NCI-H1436 treated with DMSO at 0.1 percent for 48 hours (cell line): Measurements from ENCODE around the gene ARHGEF39.

Experiments used
- DNase-seq: peaks from one replicate; lab custom pipeline; 2025; lab: John Stamatoyannopoulos, UW

ARHGEF39 gene, protein sequence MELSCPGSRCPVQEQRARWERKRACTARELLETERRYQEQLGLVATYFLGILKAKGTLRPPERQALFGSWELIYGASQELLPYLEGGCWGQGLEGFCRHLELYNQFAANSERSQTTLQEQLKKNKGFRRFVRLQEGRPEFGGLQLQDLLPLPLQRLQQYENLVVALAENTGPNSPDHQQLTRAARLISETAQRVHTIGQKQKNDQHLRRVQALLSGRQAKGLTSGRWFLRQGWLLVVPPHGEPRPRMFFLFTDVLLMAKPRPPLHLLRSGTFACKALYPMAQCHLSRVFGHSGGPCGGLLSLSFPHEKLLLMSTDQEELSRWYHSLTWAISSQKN

DNA sequence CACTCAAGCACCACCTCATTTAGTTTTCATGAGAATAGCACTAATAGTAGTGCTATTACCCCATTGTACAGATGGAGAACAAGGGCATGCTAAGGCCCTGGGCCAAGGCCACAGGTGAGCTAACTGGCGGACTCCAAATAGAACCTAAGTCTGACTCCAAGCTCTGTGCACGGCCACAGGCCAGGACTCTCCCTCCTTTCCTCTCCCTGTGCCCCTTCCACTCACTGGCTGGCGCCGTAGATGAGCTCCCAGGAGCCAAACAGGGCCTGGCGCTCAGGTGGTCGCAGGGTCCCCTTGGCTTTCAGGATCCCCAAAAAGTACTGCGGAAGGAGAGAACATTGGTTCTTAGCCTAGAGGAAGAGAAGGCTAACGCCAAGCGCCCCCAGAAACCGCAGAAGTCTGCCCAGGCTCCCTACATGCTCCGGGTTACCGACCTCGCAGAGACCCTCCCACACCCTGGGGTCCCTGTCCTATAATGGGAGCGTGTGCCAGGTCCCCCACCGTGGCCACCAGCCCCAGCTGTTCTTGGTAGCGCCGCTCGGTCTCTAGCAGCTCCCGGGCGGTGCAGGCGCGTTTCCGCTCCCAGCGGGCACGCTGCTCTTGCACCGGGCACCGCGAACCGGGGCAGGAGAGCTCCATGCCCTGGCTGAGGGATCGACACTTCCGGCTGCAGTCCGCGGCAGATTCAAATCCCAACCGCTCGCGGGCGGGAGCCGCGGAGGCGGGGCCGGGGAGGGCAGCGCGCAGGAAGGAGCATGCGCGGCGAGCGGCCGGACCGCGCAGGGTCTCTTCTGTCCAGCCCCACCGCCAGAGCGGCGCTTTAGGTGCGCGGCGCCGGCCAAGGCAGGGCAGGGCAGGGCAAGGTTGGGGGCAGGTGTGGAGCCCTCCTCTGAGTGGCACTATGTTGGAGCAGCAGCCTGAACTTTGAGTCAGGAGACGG is at the start of gene ARHGEF39:
ARHGEF39 (minus strand) TSS at position 665 of the 940 bp plus-strand sequence; CDS start at position 639, 26 bp downstream.
- no peak for DNase-seq

DNA sequence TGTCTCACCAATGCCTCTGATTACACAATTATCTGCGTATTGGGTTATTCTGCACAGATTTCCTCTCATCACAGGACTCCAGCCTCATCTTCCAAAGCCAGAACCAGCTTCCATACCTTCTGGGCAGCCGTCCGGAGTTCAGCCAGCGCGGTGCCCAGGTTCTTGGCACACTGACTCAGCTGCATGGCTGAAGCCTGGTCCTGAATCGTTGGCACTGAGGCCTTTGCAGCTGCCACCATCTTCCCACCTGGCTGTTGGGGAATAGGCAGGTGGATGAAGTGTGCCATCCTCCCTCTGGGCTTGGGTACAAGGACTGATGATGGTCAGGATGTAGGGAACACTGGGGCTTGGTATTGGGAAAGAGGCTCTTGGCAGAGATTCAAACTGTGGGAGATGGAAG is 49.1 kb upstream of the ARHGEF39 start:
- no peak for DNase-seq

DNA sequence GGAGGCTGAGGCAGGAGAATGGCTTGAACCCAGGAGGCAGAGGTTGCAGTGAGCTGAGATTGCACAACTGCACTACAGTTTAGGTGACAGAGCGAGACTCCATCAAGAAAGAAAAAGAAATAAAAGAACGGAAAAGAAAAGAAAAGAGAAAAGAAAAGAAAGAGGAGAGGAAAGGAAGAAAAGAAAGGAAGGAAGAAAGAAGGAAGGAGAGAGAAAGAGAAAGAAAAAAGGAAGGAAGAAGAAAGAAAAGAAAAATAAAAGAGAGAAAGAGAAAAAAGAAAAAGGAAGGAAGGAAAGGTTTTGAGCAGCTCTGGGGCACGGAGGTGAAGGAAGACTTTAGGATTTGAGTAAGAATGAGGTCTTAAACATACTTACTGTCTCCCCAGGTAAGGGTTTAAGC is 48.6 kb upstream of the ARHGEF39 start:
- DNase-seq: no peak

DNA sequence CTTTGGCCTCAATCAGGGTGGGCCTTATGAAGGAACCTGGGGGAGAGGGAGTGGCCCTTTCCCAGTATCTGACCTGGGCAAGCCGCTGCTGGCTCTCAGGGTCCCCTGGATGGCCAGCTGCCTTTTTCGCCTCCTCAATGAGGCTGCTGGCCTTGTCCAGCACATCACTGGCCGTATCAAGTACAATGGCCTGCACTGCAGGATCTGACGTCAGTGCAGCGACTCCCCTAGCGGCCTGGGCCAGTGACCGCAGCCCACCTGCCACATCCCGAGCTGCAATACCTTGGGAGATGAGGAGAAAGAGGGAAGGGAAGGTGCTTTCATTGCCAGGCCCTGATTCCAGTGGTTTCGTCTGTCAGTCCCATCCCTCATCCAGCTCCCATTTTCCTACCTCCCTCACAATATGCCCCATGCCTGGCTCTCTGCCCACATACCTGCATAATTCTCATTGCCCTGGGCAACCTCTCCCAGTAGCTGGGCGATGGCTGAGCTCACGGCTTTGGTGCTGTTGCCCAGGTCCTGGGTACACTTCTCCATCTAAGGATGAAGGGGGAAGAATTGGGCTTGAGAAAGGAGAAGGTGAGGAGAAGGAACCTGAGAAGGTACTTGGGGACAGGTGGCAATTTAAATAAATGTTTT is 47.9 kb upstream of the ARHGEF39 start:
- DNase-seq: no peak

GRCh38 chr9:35711501-35712428 is 46.8 kb upstream of the ARHGEF39 start:
- no peak for DNase-seq

DNA sequence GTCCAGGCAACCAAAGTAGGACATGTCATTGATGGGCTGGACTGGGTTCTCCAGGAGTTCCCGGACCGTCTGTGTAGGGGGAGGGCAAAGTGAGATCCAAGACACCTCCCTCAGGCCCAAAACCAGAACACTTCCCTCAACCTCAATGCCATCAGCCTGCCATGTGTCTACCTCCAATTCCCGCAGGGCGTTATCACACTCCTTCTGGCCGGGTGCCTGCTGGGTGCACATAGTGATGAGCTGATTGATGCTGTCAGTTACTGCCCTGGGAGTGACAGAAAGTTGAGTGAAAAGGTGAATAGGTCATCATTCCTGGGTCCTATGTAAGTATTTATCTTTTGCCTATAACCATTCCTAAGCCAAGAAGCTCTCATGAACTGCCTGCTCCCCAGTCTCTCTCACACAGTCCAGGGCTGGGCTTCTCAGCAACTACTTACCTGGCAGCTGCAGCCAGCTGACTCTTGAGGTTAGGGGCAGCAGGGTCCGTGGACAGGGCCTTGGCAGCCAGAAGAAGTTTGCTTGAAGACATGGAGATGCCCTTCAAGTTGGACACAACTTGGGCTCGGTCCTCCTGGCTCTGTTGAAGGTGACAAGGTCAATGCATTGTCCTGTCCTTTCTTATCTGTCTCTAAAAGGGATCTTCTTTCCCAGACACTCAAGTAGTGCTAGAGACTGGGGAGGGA is 46.0 kb upstream of the ARHGEF39 start:
- DNase-seq: no peak

DNA sequence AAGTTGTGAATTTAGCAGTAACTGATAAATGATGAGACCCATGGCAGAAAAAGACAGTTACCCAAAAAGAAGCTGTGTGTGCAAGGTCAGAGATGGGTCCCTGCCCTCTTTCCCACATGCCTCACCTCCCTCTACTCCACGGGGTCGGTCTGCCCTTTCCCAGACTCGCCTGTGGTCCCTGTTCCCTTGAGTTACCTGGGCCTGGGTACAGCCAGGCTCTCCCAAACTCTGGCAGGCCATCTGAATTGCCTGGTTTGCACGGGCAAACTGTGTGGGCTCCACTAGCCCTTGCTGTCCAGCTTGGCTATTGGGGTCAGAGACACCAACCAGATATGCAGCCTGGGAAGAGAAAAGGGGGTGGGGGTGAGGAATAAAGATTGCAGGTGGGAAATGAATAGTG is 43.2 kb upstream of the ARHGEF39 start:
- DNase-seq: no peak

DNA sequence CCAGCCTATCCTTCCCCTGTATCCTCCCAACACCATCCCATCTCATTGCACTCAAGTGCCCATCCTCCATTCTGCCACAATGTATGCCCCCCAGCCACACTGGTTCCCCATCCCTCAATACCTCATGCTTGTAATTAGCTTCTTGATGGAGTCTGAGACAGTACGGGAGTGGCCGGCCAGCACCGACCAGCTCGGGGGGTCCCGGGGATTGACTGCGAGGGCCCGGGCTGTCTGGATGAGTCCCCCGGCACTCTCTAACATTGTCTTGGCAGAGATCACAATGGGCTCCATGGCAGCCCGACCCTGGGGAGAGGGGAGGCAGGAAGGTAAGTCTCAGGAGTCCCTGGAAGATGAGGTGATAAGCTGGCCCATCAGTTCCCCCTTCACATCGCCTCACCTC is 42.0 kb upstream of the ARHGEF39 start:
- no peak for DNase-seq

GRCh38 chr9:35705836-35706430 is 40.9 kb upstream of the ARHGEF39 start:
- DNase-seq: no peak

DNA sequence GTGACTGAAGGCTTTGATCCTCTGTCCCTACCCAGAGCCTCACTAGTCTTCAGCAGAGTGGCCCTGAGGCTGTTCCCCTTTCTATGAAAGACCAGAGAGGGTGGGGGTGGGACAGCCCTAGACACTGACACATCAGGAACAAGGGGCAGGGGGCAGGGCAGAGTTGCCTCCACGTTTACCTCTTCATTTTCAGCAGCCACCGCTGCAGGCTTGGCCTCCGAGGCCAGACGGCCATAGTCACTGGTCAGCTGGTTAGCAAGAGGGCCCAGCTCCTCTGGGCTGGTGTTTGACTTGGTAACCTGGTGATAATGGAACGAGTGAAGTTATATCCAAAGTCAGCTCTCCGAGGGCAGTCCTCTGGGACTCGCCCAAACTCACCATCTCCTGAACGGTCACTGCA is 40.4 kb upstream of the ARHGEF39 start:
- no peak for DNase-seq

- no peak for DNase-seq
Observed at GRCh38 chr9:35703906-35704672, 39.1 kb upstream of the ARHGEF39 start.

DNA sequence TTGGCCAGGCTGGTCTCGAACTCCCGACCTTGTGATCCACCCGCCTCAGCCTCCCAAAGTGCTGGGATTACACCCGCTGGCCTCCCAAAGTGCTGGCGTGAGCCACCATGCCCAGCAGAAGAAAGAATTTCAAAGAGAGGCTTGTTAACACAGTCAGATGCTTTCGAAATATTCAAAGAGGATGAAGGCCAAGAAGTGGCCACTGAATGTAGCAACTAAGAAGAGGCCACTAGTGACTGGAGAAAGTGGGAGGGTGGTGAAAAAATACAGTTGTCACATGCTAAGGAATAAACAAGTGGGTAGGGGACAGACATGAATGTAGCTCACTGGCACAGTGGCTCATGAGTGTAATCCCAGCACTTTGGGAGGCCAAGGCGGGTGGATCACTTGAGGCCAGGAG is 37.7 kb upstream of the ARHGEF39 start:
- no peak for DNase-seq

DNA sequence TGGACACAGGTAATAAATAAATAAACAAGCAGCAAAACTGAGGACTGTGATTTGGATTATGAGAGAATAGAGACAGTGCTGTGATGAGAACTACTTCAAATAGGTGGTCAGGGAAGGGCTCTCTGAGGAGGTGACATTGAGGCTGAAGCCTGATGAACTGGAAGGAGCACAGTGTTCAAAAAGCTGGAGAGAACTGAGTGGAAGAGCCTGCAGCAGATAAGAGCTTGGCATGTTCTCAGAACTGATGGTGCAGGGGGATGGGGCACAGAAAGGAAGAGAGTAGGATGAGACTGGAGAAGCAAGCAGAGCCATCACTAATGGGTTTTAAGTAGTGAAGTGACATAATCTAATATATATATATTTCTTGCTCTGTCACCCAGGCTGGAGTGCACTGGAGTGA is 35.9 kb upstream of the ARHGEF39 start:
- DNase-seq: no peak

DNA sequence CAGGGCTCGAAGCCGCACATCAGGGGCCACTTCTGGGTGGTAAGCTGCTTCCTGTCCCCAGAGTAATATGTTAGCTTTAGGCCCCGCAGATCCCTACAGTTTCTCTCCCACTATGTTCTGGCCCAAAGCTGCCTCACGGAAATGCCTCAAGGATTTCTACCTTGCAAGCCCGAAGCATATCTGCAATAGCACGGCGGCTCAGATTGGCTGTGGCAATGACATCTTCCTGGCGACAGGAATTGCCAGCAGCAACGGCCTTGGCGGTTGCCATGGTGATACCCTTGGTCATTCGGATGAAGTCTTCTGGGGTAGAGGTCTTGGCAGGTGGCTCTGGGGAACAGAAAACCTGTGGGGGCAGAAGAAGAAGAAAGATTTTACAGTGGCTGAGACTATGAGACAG is 35.0 kb upstream of the ARHGEF39 start:
- DNase-seq: no peak

DNA sequence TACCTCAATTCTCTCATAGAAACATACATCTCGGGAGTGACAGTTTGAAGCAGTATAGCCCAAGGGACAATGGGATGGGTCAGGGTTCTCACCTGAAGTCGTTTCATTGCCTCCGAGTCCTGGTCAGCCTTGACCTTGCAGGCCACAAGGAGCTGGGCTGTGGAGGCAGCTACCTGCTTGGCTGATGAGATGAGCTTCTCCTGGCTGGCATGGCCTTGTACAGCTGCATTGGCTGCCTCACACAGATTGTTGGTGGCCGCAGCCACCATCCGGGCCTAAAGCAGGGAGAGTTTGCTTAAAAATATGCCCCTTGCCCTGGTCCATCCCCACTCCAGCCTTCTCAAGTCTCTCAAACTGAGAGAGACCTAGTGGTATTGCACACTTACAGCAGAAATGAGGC is 33.2 kb upstream of the ARHGEF39 start:
- no peak for DNase-seq

DNA sequence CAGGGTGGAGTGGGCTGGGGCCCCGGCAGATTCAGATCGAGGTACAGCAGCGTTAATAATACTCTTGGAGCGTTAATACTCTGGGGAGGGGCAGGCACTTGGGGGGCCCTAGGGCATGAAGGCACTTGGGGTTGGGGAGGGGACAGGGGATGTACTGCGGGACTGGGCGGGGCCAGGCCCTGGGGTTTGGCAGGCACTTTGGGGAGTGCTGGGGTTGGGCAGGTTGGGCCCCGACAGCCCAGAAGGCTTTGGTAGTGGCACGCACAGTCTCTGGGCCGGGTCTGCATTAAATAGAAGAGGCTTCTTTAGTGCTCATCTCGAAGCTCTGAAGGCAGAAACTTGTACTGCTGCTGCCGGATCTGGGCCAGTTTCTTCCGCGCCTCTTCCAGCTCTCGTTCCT is 32.5 kb upstream of the ARHGEF39 start:
- DNase-seq: no peak

GRCh38 chr9:35696520-35697215 is 31.7 kb upstream of the ARHGEF39 start:
- DNase-seq: no peak

DNA sequence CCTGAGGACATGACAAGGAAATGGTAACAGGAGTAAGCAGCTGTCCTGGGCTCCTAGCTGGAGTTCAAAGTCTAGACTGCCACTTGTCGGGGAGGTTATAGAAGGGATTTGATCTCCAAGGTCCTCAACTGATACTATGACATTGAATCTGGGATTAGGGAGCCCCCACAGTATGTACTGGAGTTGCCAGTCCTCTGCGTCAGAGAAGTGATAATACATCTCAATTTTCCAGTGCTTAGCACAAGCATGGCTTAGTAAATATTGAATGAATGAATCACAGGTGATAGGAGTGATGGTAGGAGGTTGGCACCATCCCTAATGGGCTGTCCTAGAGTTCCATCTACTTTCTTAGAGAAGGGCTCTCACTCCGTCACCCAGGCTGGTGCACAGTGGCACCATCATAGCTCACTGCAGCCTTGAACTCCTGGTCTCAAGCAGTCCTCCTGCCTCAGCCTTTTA is 31.0 kb upstream of the ARHGEF39 start:
- no peak for DNase-seq

DNA sequence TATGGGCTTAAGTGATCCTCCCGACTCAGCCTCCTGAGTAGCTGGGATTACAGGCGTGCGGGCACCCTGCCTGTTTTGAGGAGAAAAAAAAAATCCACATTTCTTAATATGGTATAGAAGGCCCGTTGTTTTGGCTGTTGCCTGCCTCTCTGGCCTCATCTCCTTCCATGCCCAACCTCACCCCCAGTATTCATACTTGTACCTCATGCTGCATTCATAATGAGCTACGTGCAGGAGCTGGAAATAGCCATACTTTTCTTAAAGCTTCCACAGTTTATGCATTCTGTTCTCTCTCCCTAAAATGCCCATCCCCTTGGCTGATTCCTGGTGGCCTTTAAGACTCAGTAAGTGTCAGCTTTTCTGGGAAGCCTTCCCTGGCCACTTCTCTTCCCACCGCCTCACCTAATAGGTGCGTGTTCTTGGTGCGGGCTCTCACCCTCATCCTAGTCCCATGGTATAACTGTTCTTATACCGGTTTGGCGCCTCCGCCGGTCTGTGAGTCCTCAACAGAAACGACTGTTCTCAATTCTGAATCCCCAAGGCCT is 26.8 kb upstream of the ARHGEF39 start:
- DNase-seq: no peak
